NCI-H82 treated with DMSO at 0.1 percent for 48 hours (cell line): ENCODE data around the gene CFAP46.
"Not testable (repeated sequence)": the region's sequence is repeated elsewhere in the genome, so short reads cannot be mapped to it uniquely, and the experiment has no call there.

Source experiments
- DNase-seq: peaks from one replicate; lab custom pipeline; 2025; ENCODE audit not compliant: unreplicated experiment; lab: John Stamatoyannopoulos, UW

The CFAP46 gene

DNA sequence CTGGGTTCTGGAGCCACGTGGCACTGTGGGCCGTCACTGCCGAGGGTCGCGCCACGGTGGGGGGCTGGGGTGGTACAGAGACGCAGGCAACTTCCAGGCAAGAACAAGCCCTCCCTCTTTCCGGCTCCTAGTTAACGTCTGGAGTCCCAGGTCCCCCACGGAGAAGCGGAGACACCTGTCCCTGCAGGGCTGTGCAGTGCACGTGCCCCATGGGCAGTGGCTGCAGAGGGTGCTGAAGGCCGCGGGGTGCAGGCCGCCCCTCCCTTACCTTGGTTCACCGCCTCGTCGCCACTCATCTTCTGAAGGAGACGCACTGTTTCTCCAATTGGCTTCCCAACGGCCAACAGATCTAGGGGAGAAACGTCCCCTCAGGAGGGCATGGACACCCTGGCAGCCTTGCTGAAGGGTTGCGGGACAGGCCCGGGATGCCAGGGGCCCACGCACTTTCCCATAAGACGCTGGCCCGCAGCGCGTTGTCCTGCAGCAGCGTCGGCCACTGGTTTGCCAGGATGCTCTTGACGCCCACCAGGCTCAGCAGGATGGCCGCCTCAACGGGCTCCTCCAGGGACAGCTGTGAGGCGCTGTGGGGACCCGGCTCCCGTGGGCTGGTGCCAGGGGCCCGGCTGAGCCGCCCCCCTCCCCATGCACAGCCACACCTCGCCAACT is 132.1 kb downstream of the CFAP46 start:
- DNase-seq = no peak

DNA sequence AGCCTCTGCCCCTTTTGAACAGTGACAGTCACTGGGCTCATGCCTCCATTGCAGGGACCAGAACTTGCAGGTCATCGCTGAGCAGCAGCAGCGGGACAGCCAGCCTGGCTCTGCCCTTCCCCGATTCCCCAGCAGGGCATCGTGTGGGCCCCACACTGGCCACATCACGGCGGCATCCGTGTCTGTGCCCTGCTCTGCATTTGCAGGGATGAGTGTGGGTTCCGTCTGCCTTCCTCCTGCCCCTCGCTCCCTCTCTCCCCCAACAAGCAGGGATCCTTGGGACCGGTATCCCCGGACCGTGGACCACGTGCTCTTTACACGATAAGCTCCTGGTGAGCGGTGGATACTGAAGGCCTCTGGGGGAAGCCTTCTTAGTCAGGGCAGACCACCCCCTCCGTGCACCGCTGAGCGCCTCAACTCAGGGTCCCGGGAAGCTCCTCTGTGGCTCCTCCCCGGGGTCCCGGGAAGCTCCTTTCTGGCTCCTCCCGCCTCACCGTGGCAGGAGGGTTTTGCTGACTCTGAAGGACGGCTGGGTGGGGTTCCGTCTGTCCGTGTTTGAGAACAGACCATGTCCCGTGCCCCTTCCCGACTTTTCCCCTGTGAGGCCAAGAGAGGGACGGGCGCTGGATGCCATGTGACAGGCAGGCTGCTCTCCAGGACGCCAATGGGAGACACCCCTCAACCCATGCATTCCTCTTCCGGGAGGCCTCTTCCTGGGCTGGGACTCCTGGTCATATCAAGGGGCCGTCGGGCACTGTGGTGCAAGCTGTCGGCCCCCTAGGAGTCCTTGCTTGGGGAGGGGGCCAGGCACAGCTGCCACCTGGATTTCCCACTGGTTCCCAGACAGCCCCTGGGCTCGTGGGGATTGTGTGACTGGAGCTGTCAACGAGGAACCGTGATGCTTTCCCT is 132.9 kb downstream of the CFAP46 start:
- no peak for DNase-seq

DNA sequence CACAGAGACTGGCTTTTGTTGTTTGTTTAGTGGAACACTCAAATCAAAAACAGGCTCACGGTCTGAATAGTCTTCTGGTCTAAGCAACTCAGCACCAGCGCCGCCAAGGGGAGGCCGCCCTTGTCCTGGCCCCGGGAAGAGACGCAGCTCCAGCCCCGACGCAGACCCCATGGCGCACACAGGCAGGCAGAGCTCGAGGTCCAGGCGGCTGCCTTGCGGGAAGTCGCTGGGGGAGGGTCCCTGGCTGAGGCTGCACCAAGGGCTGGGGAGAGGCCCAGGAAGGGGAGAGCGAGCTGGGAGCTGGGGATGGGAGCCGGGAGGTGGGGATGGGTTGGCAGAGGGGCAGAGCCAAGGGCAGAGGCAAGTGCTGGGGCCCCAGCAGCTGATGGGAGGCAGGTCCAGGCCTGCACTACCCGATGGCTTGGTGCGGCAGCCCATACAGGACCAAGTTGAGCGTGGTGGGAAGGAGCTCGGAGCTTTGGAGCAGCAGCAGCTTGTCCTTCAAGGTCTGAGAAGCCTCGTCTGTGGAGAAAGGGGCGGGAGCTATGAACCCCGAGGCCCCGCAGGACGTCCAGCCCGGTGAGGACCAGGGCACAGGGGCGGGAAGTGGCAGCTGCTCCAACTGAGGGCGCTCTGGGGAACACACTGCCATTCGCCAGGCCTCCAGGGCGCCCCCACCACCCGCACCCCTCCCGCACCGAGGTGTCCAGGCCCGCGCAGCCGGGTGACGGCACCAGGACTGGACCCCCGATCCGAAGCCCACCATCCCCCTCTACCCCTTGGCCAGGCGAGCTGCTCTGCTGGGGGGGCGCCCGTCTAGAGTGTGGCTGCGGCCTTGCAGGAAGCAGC is 133.8 kb downstream of the CFAP46 start:
- no peak for DNase-seq

DNA sequence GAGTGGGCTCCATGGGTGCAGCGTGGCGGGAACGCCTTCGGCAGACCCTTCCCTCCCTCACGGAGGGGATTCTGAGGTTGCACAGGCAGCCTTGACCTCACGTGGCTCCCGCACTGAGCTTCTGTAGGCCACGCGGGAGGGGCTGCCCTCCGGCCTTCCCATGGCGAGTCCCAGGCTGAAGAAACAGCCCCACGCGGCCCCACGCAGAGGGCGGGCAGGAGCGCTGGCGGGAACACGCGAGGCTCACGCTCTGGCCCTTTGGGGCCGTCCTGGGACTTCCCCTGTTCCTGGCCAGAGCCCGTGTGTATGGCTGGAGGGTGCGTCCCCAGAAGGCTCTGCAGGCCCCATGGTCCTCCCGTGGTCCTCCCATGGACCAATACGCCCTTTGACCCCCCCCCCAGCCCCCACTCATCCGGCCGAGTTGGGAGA is 134.7 kb downstream of the CFAP46 start:
- no peak for DNase-seq

DNA sequence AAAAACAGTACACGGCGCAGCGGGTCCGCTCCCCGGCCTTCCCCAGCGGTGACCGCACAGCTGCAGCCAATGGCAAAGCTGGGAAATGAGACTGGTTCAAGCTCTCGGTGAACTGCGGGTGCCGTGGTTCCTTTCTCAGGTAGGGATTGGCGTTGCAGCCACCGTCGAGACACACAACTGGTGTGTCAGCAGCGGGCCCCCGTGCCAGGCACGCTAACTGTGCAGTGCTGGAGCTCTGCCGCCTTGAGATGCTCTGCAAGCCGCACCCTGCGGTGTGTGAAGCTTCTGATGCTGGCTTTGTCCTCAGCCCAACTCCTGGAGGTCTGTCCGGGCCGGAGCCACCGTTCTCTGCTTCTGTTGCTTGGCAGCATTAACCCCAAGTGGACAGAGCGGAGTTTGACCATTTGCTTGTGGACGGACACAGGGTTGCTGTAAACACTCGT is 135.8 kb downstream of the CFAP46 start:
- no peak for DNase-seq

- no peak for DNase-seq
Observed at GRCh38 chr10:132806110-132806509, 136.3 kb downstream of the CFAP46 start.

DNA sequence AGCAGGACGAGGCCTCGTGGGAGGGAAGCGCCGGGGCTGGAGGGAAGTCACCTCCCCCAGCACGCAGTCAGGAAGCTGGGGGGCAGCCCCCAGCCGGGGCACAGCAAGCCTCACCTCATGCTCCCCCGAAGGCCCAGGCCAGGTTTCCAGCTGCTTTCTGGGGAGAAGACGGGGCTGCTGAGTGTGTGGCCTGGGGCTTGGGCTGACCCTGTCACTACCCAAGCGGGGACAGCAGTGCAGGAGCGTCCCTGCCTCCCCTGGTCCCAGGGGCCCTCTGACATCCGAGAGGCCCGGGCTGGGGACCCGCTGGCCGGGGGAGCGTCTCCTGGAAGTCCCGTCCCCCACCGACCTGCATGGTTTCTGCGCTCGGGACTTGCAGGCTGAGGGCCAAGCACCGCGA is 136.8 kb downstream of the CFAP46 start:
- no peak for DNase-seq

DNA sequence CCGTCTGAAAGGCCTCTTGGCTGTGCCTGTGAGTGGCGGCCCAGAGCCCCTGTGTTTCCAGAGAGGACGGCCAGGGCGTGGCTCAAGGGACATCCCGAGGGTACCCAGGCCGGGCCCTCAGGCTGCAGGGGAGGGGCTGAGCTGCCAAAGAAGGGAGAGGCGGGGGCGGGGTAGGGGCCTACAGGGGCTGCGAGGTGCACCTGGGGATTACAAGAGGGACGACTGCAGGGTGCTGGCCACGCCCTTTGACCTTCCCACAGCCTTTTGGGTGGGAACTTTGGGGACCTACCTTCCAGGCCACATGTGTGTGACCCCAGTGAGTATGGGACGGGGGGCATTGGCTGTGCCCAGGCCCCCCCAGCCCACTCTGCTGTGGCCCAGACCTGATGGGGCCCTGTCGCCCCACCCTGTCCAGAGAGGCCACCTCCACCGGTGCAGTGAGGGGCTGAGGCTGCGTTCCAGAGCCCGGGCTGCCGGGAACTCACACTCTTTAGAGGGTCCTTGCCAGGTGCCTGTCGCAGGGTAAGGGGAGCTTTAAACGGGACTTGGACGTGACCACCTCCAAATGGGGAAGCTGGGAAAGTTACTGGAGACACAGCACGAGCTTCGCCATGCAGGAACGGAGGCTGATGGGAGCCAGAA is 137.5 kb downstream of the CFAP46 start:
- no peak for DNase-seq

- no peak for DNase-seq
Observed at GRCh38 chr10:132804287-132804686, 138.1 kb downstream of the CFAP46 start.

DNA sequence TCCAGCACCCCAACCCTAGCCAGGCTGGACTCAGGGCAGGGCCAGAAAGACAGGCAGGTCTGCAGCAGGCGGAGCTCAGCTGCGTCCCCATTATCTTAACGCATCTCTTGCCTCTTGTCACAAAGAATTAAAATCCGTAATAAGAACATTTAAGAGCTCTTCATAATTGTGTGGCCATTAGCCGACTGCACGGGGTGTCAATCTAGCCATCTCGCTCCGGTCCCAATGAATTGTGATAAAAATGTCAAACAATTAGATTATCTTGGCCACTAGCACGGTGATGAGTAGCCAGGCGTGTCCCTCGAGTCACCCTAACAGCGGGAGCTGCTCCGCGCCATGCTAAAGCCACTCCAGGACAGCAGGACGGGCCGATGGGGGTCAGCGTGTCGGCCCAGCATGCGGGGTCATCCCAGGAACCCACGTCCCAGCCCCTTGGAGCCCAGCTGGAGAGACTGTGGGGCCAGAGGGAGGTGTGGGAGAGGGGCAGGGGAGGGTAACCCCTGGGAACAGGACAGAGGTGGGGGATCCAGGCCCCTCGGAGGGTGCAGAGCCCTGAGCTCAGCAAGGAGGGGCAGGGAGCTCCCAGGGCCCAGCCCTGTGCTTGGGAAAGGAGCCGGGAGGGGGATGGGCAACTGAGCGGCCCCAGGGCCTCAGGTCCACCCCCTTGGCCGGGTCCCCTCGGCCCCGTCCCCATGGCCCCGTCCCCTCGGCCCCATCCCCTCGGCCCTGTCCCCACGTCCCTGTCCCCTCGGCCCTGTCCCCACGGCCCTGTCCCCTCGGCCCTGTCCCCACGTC is 138.8 kb downstream of the CFAP46 start:
- no peak for DNase-seq

DNA sequence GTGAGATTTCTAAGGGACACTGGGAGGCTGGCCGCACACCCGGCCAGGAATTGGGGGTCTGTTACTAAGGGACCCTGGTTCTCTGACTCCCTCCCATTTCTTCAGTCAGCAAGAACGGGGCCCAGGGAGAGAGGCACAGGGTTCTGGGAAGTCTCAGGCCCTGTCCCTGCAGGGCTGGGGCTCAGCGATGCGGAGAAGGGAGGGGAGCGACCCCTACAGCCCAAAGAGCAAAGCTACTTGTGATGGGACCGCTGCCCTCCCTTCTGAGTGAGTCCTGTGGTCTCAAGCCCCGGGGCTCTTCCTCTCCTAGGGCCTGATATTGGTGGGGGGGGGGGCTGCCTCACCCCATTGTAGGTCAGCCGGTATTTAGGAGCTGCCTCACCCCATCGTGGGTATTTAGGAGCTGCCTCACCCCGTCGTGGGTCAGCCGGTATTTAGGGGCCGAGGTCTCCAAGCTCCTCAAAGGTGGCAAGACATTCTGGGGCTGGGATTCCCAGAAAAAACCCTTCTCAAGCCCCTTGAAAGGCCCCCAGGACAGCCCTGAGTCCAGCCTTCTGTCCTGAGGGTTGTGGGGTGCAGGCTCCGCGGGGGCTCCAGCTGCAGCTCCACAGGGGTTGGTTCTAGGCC is 139.6 kb downstream of the CFAP46 start:
- DNase-seq = no peak

DNA sequence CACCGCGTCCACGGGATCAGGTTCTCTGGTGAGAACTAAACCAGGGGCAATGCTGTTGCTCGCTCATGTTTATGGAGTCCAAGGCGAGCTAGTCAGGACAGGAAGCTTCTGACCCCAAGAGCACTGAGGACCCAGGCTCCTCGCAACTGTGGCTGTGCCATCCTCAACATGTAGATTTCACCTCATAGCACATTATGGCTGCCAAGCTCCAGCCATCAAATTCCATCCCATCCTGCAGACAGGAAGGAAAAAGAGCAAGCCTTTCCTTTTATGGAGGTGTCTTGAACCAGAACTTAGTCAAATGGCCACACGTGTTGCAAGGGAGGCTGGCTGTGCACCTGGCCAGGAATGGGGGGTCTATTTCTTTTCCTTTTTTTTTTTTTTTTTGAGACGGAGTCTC is 140.3 kb downstream of the CFAP46 start:
- DNase-seq = no peak

- no peak for DNase-seq
Observed at GRCh38 chr10:132799865-132800264, 142.5 kb downstream of the CFAP46 start.

- no peak for DNase-seq
Observed at GRCh38 chr10:132798876-132799275, 143.5 kb downstream of the CFAP46 start.

GRCh38 chr10:132798403-132798802 is 144.0 kb downstream of the CFAP46 start:
- DNase-seq = no peak

DNA sequence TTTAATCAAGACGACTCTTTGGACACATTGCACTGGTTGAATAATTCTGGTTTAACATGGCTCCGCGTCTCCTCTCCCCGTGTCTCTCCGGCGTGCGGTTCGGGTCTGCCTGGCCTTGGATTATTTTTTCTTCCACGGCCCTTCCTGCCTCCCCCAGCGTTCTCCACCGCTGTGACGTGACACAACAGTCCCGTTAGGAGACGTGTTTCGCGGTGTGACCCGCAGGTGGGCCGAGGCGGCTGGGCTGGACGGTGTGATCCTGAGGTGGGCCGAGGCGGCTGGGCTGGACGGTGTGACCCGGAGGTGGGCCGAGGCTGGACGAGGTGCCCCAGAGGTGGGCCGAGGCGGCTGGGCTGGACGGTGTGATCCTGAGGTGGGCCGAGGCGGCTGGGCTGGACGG is 144.4 kb downstream of the CFAP46 start:
- not testable (repeated sequence) for DNase-seq

GRCh38 chr10:132796846-132797245 is 145.5 kb downstream of the CFAP46 start:
- DNase-seq = no peak

DNA sequence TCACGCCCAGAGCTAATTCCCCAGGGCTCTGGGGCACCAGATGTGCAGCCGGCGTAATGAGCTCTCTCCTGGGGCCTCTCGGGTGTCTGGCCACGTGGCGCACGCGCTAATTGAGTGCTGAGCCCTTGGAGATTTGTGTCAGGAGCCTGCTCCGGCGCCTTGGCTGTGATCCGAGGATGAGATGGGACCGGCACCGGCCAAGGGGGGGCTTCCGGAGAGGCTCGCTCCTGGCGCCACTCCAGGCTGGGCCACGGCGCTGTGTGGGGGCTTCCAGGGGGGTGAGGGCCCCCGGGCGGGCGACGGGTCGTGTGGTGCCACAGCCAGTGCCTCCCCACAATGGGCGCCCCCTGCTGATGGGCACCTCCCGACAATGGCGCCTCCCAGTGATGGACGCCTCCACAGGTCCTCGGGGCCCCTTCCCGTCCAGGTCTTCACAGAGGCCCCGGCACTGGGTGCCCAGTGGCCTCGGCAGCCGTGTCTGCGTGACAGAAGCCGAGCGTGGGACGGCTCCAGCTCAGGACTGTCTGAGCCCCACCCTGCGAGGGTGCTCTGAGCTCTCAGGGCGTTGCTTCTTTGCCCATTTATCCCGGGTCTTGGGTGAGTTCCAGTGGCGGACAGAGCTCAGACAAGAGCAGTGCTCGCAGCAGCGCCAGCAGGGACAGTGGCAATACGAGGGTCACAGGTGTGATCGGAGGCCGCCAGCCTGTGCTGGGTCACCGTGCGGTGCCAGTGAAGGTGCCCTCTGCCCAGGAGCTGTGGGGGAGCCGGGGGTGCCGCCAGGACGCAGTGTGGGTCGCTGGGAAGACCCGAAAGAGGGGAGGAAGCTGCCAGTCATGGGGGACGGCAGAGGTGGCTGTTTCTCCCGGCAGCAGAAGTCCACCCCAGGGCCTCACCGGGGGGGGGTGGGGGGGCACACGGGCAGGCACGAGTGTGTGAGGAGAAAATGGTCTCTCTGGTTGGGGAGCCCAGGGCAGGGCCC is 148.2 kb downstream of the CFAP46 start:
- peak; percentile 30 for DNase-seq
